ENCODE data around the gene KIAA1958. TPM values are rescaled to one million over a fixed set of nuclear protein-coding genes. Genes with fewer than 3 reads are reported as not detected.
"Not testable (repeated sequence)": the region's sequence is repeated elsewhere in the genome, so short reads cannot be mapped to it uniquely, and the experiment has no call there.

The KIAA1958 gene
- total RNA-seq, 2 experiments from 2014 or later, result 9.7 to 13.0 TPM

GRCh38 chr9:112582371-112583262 is 96.0 kb downstream of the KIAA1958 start:
- intact Hi-C loops (cut with DNase I, micrococcal nuclease), result no loop called here
- Mint-ChIP-seq H3K9me3 (ENCODE audit: low read depth) (no peaks in the 10 kb centered on the region), H3K36me3 (ENCODE audit: low read depth) (no peaks in the 10 kb centered on the region), H3K27me3 (no peaks in the 10 kb centered on the region), H3K4me1 (no peaks in the 10 kb centered on the region), H3K4me3 (no peak overlapping the region), H3K27ac (no peak overlapping the region)
- CTCF ChIA-PET, result no interaction called here
- DNase-seq, result no peak
- ATAC-seq, result no peak
- POLR2A ChIA-PET, result no interaction called here

GRCh38 chr9:112586599-112587155 is 100.0 kb downstream of the KIAA1958 start:
- intact Hi-C loops (cut with DNase I, micrococcal nuclease), result no loop called here
- Mint-ChIP-seq H3K9me3 (ENCODE audit: low read depth) (no peaks in the 10 kb centered on the region), H3K27me3 (no peaks in the 10 kb centered on the region), H3K36me3 (ENCODE audit: low read depth) (no peaks in the 10 kb centered on the region), H3K4me3 (no peak overlapping the region), H3K27ac (no peak overlapping the region), H3K4me1 (no peaks in the 10 kb centered on the region)
- DNase-seq, result no peak
- POLR2A ChIA-PET, result no interaction called here
- CTCF ChIA-PET, result interaction anchor here (0.9 kb wide), 1 partner anchor 317 kb away, joined by 3 read pairs; no protein-coding TSS in a partner anchor
- ATAC-seq, result no peak

DNA sequence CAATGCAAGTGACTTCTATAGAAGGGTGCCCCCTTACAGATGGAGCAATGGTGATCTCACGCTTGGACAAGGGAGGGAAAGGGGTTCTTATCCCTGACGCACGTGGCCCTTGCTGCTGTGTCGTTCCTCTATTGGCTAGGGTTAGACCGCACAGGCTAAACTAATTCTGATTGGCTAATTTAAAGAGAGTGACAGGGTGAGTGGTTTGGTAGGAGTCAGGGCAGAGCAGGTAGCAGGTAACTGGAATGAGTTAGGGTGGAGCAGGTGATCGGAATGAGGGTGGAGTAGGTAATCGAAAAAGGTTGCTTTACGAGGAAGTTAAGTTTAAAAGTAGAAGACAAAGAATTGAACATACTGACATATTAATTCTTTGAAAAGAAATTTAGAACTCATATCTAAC is 105.2 kb downstream of the KIAA1958 start:
- POLR2A ChIA-PET; H3K27ac Mint-ChIP-seq; H3K4me1 Mint-ChIP-seq; ATAC-seq; H3K27me3 Mint-ChIP-seq; H3K36me3 Mint-ChIP-seq (ENCODE audit: low read depth); DNase-seq; intact Hi-C loops (cut with DNase I, micrococcal nuclease); H3K9me3 Mint-ChIP-seq (ENCODE audit: low read depth); H3K4me3 Mint-ChIP-seq; CTCF ChIA-PET: not testable (repeated sequence)

- intact Hi-C loops (cut with DNase I, micrococcal nuclease), result no loop called here
- Mint-ChIP-seq H3K27me3 (no peaks in the 10 kb centered on the region), H3K36me3 (ENCODE audit: low read depth) (no peaks in the 10 kb centered on the region), H3K9me3 (ENCODE audit: low read depth) (no peaks in the 10 kb centered on the region), H3K4me3 (no peak overlapping the region), H3K4me1 (no peaks in the 10 kb centered on the region), H3K27ac (no peak overlapping the region)
- ChIA-PET POLR2A (interaction anchor here (0.6 kb wide), 1 partner anchor 55 kb away, joined by 7 read pairs; no protein-coding TSS in a partner anchor), CTCF (interaction anchor here (0.7 to 1.3 kb wide), 2 partner anchors 19 to 193 kb away, joined by 3 to 5 read pairs; no protein-coding TSS in a partner anchor)
- ATAC-seq (no peak), DNase-seq (no peak)
Measured at GRCh38 chr9:112599732-112600131, 113.1 kb downstream of the KIAA1958 start.

DNA sequence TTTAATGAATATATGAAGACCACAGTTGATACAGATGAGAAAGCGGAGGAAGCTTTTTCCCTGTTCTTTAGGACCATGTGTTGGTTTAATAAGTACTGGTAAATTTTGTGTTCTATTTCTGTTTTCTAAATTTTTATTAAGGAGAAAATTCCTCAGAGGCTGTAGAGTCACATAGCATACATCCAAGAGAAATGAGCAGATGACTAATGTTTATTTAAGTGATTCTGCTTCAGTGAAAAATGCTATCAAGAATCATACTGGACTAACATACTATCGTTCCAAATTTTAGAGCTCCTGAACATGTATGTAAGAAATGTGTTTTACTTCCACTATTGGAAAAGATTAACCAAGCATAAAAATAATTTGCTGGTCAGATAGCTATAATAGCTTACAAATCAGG is 115.0 kb downstream of the KIAA1958 start:
- no peaks in the 10 kb centered on the region for H3K36me3 Mint-ChIP-seq (ENCODE audit: low read depth)
- H3K4me1 Mint-ChIP-seq, result peaks cover 13% of the 10 kb centered on the region
- H3K9me3 Mint-ChIP-seq (ENCODE audit: low read depth), result no peaks in the 10 kb centered on the region
- ATAC-seq, result no peak
- H3K4me3 Mint-ChIP-seq, result no peak overlapping the region
- ChIA-PET POLR2A (no interaction called here), CTCF (interaction anchor here (1.1 kb wide), 1 partner anchor 28 kb away, joined by 3 read pairs; no protein-coding TSS in a partner anchor)
- H3K27me3 Mint-ChIP-seq, result no peaks in the 10 kb centered on the region
- intact Hi-C loops (cut with DNase I, micrococcal nuclease), result no loop called here
- DNase-seq, result no peak
- H3K27ac Mint-ChIP-seq, result no peak overlapping the region

DNA sequence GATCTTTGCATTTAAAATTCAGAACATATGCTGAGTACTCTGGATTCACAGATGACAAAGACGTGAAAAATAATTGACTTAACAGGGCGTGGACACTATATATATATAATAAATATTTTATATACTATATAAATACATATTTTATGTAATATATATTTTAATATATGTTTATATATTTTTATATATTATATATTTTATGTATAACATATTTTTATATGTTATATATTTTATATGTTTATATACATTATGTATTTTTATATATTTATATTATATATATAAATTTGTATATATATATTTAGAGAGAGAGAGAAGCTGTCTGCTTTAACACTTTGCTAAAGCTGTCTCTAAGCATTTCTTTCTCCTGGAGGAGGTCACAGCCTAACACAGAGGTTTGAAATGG is 118.2 kb downstream of the KIAA1958 start:
- POLR2A ChIA-PET, result no interaction called here
- H3K27ac Mint-ChIP-seq, result no peak overlapping the region
- DNase-seq (no peak), ATAC-seq (no peak)
- H3K27me3 Mint-ChIP-seq, result no peaks in the 10 kb centered on the region
- intact Hi-C loops (cut with DNase I, micrococcal nuclease), result no loop called here
- peaks cover 13% of the 10 kb centered on the region for H3K4me1 Mint-ChIP-seq
- CTCF ChIA-PET, result no interaction called here
- no peaks in the 10 kb centered on the region for H3K36me3 Mint-ChIP-seq (ENCODE audit: low read depth)
- H3K9me3 Mint-ChIP-seq (ENCODE audit: low read depth), result no peaks in the 10 kb centered on the region
- no peak overlapping the region for H3K4me3 Mint-ChIP-seq

GRCh38 chr9:112605518-112605917 is 118.9 kb downstream of the KIAA1958 start:
- H3K4me1 Mint-ChIP-seq, result peaks cover 13% of the 10 kb centered on the region
- no peaks in the 10 kb centered on the region for H3K36me3 Mint-ChIP-seq (ENCODE audit: low read depth)
- no peak overlapping the region for H3K4me3 Mint-ChIP-seq
- POLR2A ChIA-PET, result no interaction called here
- CTCF ChIA-PET, result no interaction called here
- H3K27ac Mint-ChIP-seq, result peak overlapping the region; percentile 45
- no peaks in the 10 kb centered on the region for H3K9me3 Mint-ChIP-seq (ENCODE audit: low read depth)
- H3K27me3 Mint-ChIP-seq, result no peaks in the 10 kb centered on the region
- DNase-seq (peak; percentile 11), ATAC-seq (peak; percentile 77)
- intact Hi-C loops (cut with DNase I, micrococcal nuclease), result no loop called here

DNA sequence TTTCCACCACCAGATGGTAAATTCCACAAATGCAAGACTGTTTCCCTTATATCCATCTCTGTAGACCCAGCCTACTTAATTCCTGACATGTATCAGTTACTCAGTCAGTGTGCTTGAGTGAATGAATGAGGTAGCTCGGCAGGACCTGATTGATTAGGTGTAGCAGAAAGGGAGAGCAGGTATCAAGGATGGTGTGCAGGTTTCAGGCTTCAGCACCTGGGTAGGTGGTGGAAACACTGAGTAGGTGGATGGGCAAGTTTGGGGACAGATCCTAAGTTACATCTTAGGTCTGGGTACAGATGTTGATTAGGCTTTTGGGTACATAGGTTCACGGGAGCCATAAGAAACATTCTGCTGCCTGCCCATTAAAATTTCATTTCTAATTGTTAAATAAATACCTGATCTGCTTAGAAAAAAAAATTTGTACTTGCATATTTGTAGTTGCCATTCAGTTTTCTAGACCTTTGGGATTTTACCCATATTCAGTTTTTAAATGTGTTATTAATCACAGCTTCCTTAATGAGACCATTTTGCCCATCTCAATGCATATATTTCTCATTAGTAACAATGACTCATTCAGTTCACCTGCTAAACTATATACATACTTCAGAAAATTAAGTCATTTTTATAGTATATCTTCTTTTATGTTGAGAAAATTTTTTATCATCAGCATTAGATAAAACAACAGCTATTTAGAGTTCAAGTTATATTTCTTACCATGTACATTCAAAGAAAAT is 119.5 kb downstream of the KIAA1958 start:
- CTCF ChIA-PET, result interaction anchor here (0.7 kb wide), 1 partner anchor 151 kb away, joined by 3 read pairs; no protein-coding TSS in a partner anchor
- Mint-ChIP-seq H3K4me1 (peaks cover 13% of the 10 kb centered on the region), H3K27ac (peak overlapping the region; percentile 45), H3K9me3 (ENCODE audit: low read depth) (no peaks in the 10 kb centered on the region), H3K36me3 (ENCODE audit: low read depth) (no peaks in the 10 kb centered on the region), H3K27me3 (no peaks in the 10 kb centered on the region), H3K4me3 (no peak overlapping the region)
- POLR2A ChIA-PET, result no interaction called here
- ATAC-seq (peak; percentile 33), DNase-seq (no peak)
- intact Hi-C loops (cut with DNase I, micrococcal nuclease), result no loop called here

- intact Hi-C loops (cut with DNase I, micrococcal nuclease), result no loop called here
- no peaks in the 10 kb centered on the region for H3K9me3 Mint-ChIP-seq (ENCODE audit: low read depth)
- H3K4me3 Mint-ChIP-seq, result no peak overlapping the region
- POLR2A ChIA-PET, result no interaction called here
- H3K4me1 Mint-ChIP-seq, result peaks cover 13% of the 10 kb centered on the region
- no peaks in the 10 kb centered on the region for H3K27me3 Mint-ChIP-seq
- no peak for ATAC-seq
- CTCF ChIA-PET, result interaction anchor here (1.2 kb wide), 1 partner anchor 57 kb away, joined by 4 read pairs; no protein-coding TSS in a partner anchor
- H3K27ac Mint-ChIP-seq, result no peak overlapping the region
- DNase-seq, result no peak
- H3K36me3 Mint-ChIP-seq (ENCODE audit: low read depth), result no peaks in the 10 kb centered on the region
Measured at GRCh38 chr9:112608851-112609250, 122.2 kb downstream of the KIAA1958 start.

DNA sequence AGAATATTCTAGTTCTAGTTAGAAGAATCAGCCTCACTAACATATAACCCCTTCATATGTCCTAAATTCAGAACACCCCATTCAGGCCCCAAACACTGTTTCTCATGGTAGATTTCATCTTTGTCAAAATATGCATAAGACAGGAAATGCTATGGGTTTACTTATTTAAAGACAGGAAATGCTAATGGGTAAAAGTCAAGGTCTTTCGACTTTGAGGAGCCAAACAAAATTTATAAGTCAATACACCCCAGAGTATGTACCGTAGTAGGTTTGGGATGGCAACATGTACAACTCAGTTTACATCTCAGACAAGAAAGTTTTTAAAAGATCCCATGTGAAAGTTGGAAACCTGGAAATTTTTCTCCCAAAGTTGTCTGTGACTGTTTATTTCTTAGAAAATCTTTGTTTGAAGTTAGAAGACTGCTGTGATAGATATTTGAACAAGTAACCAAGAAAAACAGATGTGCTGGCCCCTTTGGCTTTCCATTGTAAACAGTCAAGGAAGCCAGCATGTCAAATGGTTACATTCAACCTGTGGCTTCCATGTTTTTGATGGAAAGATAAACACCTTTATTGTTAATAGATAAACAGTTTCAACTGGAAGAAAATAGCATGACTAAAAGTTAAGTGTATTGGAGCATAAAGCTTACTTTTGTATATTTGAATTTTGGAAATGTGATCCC is 129.1 kb downstream of the KIAA1958 start:
- Mint-ChIP-seq H3K36me3 (ENCODE audit: low read depth) (peaks cover 5% of the 10 kb centered on the region), H3K9me3 (ENCODE audit: low read depth) (no peaks in the 10 kb centered on the region), H3K4me3 (no peak overlapping the region), H3K4me1 (no peaks in the 10 kb centered on the region), H3K27me3 (no peaks in the 10 kb centered on the region), H3K27ac (no peak overlapping the region)
- no peak for DNase-seq
- intact Hi-C loops (cut with DNase I, micrococcal nuclease), result no loop called here
- ChIA-PET CTCF (interaction anchor here (0.5 to 1.3 kb wide), 2 partner anchors 10 to 93 kb away, joined by 3 to 5 read pairs; no protein-coding TSS in a partner anchor), POLR2A (no interaction called here)
- no peak for ATAC-seq

DNA sequence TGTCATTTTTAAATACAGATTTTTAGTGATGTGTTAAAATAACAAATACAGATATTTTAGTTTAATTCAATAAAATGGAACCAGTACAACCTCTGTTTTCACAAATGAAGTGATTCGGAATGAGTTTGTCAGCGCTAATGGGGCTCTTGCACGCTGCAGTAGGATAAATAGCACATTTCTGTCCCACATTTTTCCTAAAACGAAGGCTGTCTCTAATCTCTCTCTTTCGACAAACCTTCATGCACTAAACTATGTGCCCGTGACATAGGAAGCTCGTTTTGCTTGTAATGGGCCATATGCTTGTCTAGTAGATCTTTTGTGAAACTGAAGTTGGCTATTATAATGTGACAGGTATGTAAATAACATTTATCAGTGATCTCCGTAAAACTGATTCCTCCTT is 130.7 kb downstream of the KIAA1958 start:
- Mint-ChIP-seq H3K27me3 (no peaks in the 10 kb centered on the region), H3K4me1 (no peaks in the 10 kb centered on the region), H3K36me3 (ENCODE audit: low read depth) (peaks cover 5% of the 10 kb centered on the region), H3K9me3 (ENCODE audit: low read depth) (no peaks in the 10 kb centered on the region), H3K4me3 (no peak overlapping the region), H3K27ac (no peak overlapping the region)
- ATAC-seq (no peak), DNase-seq (no peak)
- ChIA-PET POLR2A (no interaction called here), CTCF (no interaction called here)
- intact Hi-C loops (cut with DNase I, micrococcal nuclease), result no loop called here

Measured in activated CD4-positive, alpha-beta T cell treated with anti-CD3 and anti-CD28 coated beads for 36 hours (primary cell).